ENCODE results near the gene SMIM45.

SMIM45 gene

GRCh38 chr22:41998361-41999261 is 46.7 kb downstream of the SMIM45 start, which contains the start of gene WBP2NL:
TSS of gene WBP2NL (plus strand) at chr22:41998788. CDS start at chr22:41998819, 31 bp downstream.
- H3K9me1 ChIP-seq (replicated peaks; ENCODE audit: control insufficient read depth, extremely low read depth, insufficient read depth, low read length): no peaks in the 10 kb centered on the region
- peak within 1 kb of the TSS in 2 of 3 experiments; percentile 19 to 53 for H3K4me3 ChIP-seq (replicated peaks in 1 of 3; ENCODE audit: insufficient read depth in 1 of 3, low read depth in 1 of 3, low read length in 3 of 3)
- FAIRE-seq: peak; percentile 21
- no peak within 1 kb of the TSS for H3K27ac ChIP-seq (ENCODE audit: insufficient read depth, low read depth, low read length)
- H2AFZ ChIP-seq (ENCODE audit: low read depth, low read length): peak within 1 kb of the TSS; percentile 96
- peak; percentile 79 for DNase-seq (ENCODE audit: low read depth, low spot score)
- H3K4me1 ChIP-seq (ENCODE audit: control insufficient read depth, extremely low read depth, insufficient read depth, low read length): no peaks in the 10 kb centered on the region
- no peaks in the 10 kb centered on the region for H3K79me2 ChIP-seq (ENCODE audit: control insufficient read depth, insufficient read depth, low read length)
- ChIA-PET CTCF (interaction anchor here (1.0 kb wide), 1 partner anchor 92 kb away, joined by 4 read pairs; no protein-coding TSS in a partner anchor), POLR2A (no interaction called here)
- H3K9me3 ChIP-seq (replicated peaks; ENCODE audit: control insufficient read depth, insufficient read depth, low read length): no peaks in the 10 kb centered on the region
- TF ChIP-seq EZH2 (IDR thresholded peaks at IDR 0.05; ENCODE audit: borderline replicate concordance, low read depth, low read length, severe bottlenecking) (no peak), JUN (IDR thresholded peaks at IDR 0.05; ENCODE audit: borderline replicate concordance, insufficient read depth, insufficient read length, low read depth) (no peak), MAX (IDR thresholded peaks at IDR 0.05; ENCODE audit: insufficient read depth, insufficient read length) (peak; percentile 66), MYC (IDR thresholded peaks at IDR 0.05; ENCODE audit: low read depth, low read length) (no peak)
- peaks cover 0 to 9% of the 10 kb centered on the region in 2 experiments for H3K27me3 ChIP-seq (ENCODE audit: control insufficient read depth in 2 of 2, insufficient read depth in 2 of 2, low read length in 2 of 2)
- H3K36me3 ChIP-seq (ENCODE audit: control insufficient read depth in 2 of 2, extremely low read depth in 1 of 2, insufficient read depth in 2 of 2, low read length in 2 of 2): no peaks in the 10 kb centered on the region
- dilution Hi-C loops (cut with MboI; ENCODE audit: extremely low pct_ligation_motif_present, low sequenced_read_pairs): no loop called here
- BruUV-seq (replicated peaks): no TSS peak
- H3K4me2 ChIP-seq (ENCODE audit: insufficient read depth, low read length): peak within 1 kb of the TSS; percentile 9
- intact Hi-C loops (cut with micrococcal nuclease): no loop called here
- no peaks in the 10 kb centered on the region for H4K20me1 ChIP-seq (replicated peaks; ENCODE audit: control insufficient read depth, extremely low read depth, insufficient read depth, low read length)
- H3K9ac ChIP-seq (replicated peaks; ENCODE audit: extremely low read depth, insufficient read depth, low read length): peak within 1 kb of the TSS; percentile 43

GRCh38 chr22:42000466-42000865 is 48.5 kb downstream of the SMIM45 start:
- Histone ChIP-seq H3K36me3 (ENCODE audit: control insufficient read depth in 2 of 2, extremely low read depth in 1 of 2, insufficient read depth in 2 of 2, low read length in 2 of 2) (no peaks in the 10 kb centered on the region), H3K9me1 (replicated peaks; ENCODE audit: control insufficient read depth, extremely low read depth, insufficient read depth, low read length) (no peaks in the 10 kb centered on the region), H3K79me2 (ENCODE audit: control insufficient read depth, insufficient read depth, low read length) (no peaks in the 10 kb centered on the region), H2AFZ (ENCODE audit: low read depth, low read length) (no peak overlapping the region), H3K27me3 (ENCODE audit: control insufficient read depth in 2 of 2, insufficient read depth in 2 of 2, low read length in 2 of 2) (peaks cover 0 to 7% of the 10 kb centered on the region in 2 experiments), H3K4me1 (ENCODE audit: control insufficient read depth, extremely low read depth, insufficient read depth, low read length) (no peaks in the 10 kb centered on the region), H3K9ac (replicated peaks; ENCODE audit: extremely low read depth, insufficient read depth, low read length) (no peak overlapping the region), H3K9me3 (replicated peaks; ENCODE audit: control insufficient read depth, insufficient read depth, low read length) (no peaks in the 10 kb centered on the region), H3K4me2 (ENCODE audit: insufficient read depth, low read length) (no peak overlapping the region), H3K4me3 (replicated peaks in 1 of 3; ENCODE audit: insufficient read depth in 1 of 3, low read depth in 1 of 3, low read length in 3 of 3) (no peak overlapping the region), H3K27ac (ENCODE audit: insufficient read depth, low read depth, low read length) (no peak overlapping the region), H4K20me1 (replicated peaks; ENCODE audit: control insufficient read depth, extremely low read depth, insufficient read depth, low read length) (no peaks in the 10 kb centered on the region)
- ChIA-PET POLR2A (no interaction called here), CTCF (no interaction called here)
- dilution Hi-C loops (cut with MboI; ENCODE audit: extremely low pct_ligation_motif_present, low sequenced_read_pairs): no loop called here
- TSS peak; percentile 84 for BruUV-seq (replicated peaks)
- DNase-seq (ENCODE audit: low read depth, low spot score) (no peak), FAIRE-seq (no peak)
- intact Hi-C loops (cut with micrococcal nuclease): no loop called here
- TF ChIP-seq MAX (IDR thresholded peaks at IDR 0.05; ENCODE audit: insufficient read depth, insufficient read length): no peak
- no peak for TF ChIP-seq POLR2A (IDR thresholded peaks at IDR 0.05; ENCODE audit: low read depth, low read length)
- no peak for TF ChIP-seq CTCF (IDR thresholded peaks at IDR 0.05; ENCODE audit: extremely low read depth in 1 of 2, insufficient read depth in 1 of 2, low read depth in 1 of 2, low read length in 2 of 2)
- TF ChIP-seq POLR2AphosphoS5 (IDR thresholded peaks at IDR 0.05; ENCODE audit: insufficient read depth, low read depth, low read length): no peak

All from endothelial cell of umbilical vein (primary cell).